ENCODE measurements around the gene DHRS2. TPM values are rescaled to one million over a fixed set of nuclear protein-coding genes. Genes with fewer than 3 reads are reported as not detected.

The DHRS2 gene
- polyA plus RNA-seq, 1 donor from 2014 or later, result 1.3 TPM

GRCh38 chr14:23600322-23600707, 35.8 kb upstream of the DHRS2 start:
- Histone ChIP-seq H3K27ac (ENCODE audit: low read length) (no peak overlapping the region), H3K9ac (ENCODE audit: low read length) (no peak overlapping the region), H3K4me2 (ENCODE audit: low read length) (no peak overlapping the region), H2AFZ (ENCODE audit: low read depth, low read length) (no peak overlapping the region), H3F3A (ENCODE audit: insufficient read depth, low read length, poor library complexity, severe bottlenecking) (no peaks in the 10 kb centered on the region), H3K27me3 (ENCODE audit: insufficient read depth, low read depth, low read length) (no peaks in the 10 kb centered on the region), H3K9me2 (ENCODE audit: insufficient read depth, low read length) (no peaks in the 10 kb centered on the region), H3K9me3 (ENCODE audit: low read length) (no peaks in the 10 kb centered on the region), H3K4me3 (ENCODE audit: low read length) (no peak overlapping the region), H3K36me3 (ENCODE audit: insufficient read depth, low read length) (no peaks in the 10 kb centered on the region), H3K79me2 (replicated peaks; ENCODE audit: insufficient read depth, low read length) (no peaks in the 10 kb centered on the region), H4K20me1 (ENCODE audit: insufficient read depth) (no peaks in the 10 kb centered on the region)
- TF ChIP-seq RAD21 (conservative IDR thresholded peaks at IDR 0.05) (no peak), TAF1 (IDR thresholded peaks at IDR 0.05; ENCODE audit: low read depth) (no peak), EZH2 (IDR thresholded peaks at IDR 0.05; ENCODE audit: borderline replicate concordance, insufficient read depth, low read length, poor library complexity, severe bottlenecking) (no peak), MXI1 (conservative IDR thresholded peaks at IDR 0.05; ENCODE audit: poor library complexity, severe bottlenecking) (no peak), SMC3 (conservative IDR thresholded peaks at IDR 0.05; ENCODE audit: poor library complexity) (no peak), CTCF (IDR thresholded peaks at IDR 0.05; ENCODE audit: poor library complexity, severe bottlenecking) (no peak), REST (IDR thresholded peaks at IDR 0.05; ENCODE audit: borderline replicate concordance) (no peak), EP300 (conservative IDR thresholded peaks at IDR 0.05; ENCODE audit: poor library complexity, severe bottlenecking) (no peak), POLR2AphosphoS5 (IDR thresholded peaks at IDR 0.05) (no peak)

GRCh38 chr14:23600806-23601205, 35.4 kb upstream of the DHRS2 start:
- Histone ChIP-seq H2AFZ (ENCODE audit: low read depth, low read length) (no peak overlapping the region), H3K27ac (ENCODE audit: low read length) (no peak overlapping the region), H3K9me3 (ENCODE audit: low read length) (no peaks in the 10 kb centered on the region), H3F3A (ENCODE audit: insufficient read depth, low read length, poor library complexity, severe bottlenecking) (no peaks in the 10 kb centered on the region), H3K27me3 (ENCODE audit: insufficient read depth, low read depth, low read length) (no peaks in the 10 kb centered on the region), H3K4me2 (ENCODE audit: low read length) (no peak overlapping the region), H4K20me1 (ENCODE audit: insufficient read depth) (no peaks in the 10 kb centered on the region), H3K36me3 (ENCODE audit: insufficient read depth, low read length) (no peaks in the 10 kb centered on the region), H3K4me3 (ENCODE audit: low read length) (no peak overlapping the region), H3K9me2 (ENCODE audit: insufficient read depth, low read length) (no peaks in the 10 kb centered on the region), H3K79me2 (replicated peaks; ENCODE audit: insufficient read depth, low read length) (no peaks in the 10 kb centered on the region), H3K9ac (ENCODE audit: low read length) (no peak overlapping the region)
- TF ChIP-seq CTCF (IDR thresholded peaks at IDR 0.05; ENCODE audit: poor library complexity, severe bottlenecking) (no peak), REST (IDR thresholded peaks at IDR 0.05; ENCODE audit: borderline replicate concordance) (no peak), MXI1 (conservative IDR thresholded peaks at IDR 0.05; ENCODE audit: poor library complexity, severe bottlenecking) (no peak), EP300 (conservative IDR thresholded peaks at IDR 0.05; ENCODE audit: poor library complexity, severe bottlenecking) (no peak), EZH2 (IDR thresholded peaks at IDR 0.05; ENCODE audit: borderline replicate concordance, insufficient read depth, low read length, poor library complexity, severe bottlenecking) (no peak), SMC3 (conservative IDR thresholded peaks at IDR 0.05; ENCODE audit: poor library complexity) (no peak), TAF1 (IDR thresholded peaks at IDR 0.05; ENCODE audit: low read depth) (no peak), RAD21 (conservative IDR thresholded peaks at IDR 0.05) (no peak)
